HS-5 (cell line): Measurements from ENCODE around the gene GPR137.
A peak's percentile ranks its signal among the peaks of the same experiment; 100 is the strongest.
"Not testable (repeated sequence)": the region's sequence is repeated elsewhere in the genome, so short reads cannot be mapped to it uniquely, and the experiment has no call there.

Experiments used
- DNase-seq: peaks from one replicate; pipeline ENCODE4 v3.0.0-alpha.2; 2012; ENCODE audit warnings: low read depth

GPR137 gene

GRCh38 chr11:64284962-64285884, at the start of gene GPR137:
GPR137 (plus strand) TSS chr11:64285848; CDS start chr11:64286525, 677 bp downstream.
- peak; percentile 36 for DNase-seq

- DNase-seq, result no peak
These were observed 48.1 kb upstream of the GPR137 start for GRCh38 chr11:64237484-64237951.

DNA sequence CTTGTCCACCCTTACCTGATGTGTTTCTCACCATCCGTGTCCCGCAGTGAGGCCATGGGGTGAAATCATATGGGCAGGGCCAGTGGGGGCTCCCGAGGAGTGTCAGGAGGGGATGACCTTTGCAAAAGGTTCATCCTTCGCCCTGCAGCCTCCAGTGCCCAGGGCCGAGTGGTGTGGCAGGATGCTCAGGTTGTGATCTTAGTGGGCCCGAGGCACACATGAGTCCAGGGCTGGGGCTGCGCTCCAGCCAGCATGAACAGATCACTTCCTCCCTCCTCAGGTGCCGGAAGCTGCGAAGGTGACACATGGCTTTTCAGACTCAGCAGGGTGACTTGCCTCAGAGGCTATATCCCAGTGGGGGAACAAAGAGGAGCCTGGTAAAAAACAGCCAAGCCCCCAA, 47.6 kb upstream of the GPR137 start:
- no peak for DNase-seq

DNA sequence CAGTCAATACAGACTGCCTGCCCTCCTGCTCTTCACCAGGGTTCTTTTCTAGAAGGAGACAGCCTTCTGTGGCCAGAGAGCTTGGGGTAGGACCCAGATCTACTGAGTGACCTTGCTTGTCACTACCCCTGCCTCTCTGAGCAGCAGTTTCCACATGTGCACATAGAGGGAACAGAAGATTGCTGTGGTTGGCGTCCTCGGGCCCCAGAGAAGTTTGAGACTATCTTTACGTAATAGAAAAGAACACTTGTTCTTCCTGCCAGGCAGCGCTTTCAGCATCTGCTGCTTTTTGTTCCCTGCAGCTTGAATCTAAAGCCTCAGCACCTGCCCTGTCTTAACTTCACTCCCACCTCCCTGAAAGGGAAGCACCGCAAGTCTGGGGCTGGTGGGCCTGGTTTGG, 46.6 kb upstream of the GPR137 start:
- DNase-seq, result no peak

- no peak for DNase-seq
These were observed 45.8 kb upstream of the GPR137 start for GRCh38 chr11:64239662-64240434.

DNA sequence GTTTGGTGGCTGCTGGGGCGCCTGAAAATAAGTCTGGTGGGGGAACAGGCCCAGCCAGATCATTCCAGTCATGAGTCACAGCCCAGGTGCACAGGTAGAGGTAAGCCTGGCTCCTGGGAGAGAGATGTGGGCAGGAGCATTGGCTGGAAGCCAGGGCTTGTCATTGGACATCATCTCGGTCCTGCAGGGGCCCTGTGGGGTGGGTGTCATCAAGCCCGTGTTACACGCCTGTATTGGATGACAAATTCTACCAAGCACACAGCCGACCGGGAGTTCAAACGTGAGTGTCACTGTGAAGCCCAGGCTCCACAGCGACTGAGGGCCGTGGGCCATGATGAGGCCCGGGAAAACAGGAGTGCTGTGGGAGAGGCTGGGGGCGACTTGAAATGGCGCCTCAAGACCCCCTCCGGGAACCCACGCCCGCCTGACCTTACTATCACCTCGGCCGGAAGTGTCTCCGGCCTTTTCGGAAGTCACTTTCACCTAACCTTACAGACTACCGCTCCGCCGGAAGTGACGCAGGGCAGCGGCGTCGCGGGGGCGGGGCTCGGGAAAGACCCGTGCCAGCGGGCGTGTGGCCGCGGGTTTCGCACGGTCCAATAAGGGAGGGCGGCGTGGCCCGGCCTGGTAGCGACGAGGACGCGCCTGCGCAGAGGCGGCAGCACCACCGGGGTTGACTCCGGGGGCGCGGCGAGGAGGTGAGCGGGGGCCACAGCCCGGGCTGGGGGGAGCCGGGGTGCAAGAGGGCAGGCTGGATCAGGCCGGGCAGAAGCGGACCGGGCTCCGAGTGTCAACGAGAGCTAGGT, 45.0 kb upstream of the GPR137 start, which contains the start of gene FKBP2:
Gene FKBP2 (plus strand): TSS at position 661 of the 806 bp plus-strand sequence. CDS start 1,293 bp downstream, outside the sequence.
- DNase-seq, result peak; percentile 79

DNA sequence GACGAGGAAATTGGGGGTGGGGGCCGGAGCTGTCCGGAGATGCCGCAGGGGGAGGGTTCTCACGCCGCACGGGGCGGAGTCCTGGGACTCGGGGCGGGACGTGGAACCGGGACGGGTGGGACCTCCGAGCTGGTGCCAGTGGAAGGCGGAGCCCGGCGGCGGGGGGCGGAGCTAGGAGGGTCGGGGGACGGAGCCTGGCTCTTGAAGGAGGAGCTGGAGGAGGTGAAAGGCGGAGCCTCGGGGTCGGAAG, 44.5 kb upstream of the GPR137 start:
- no peak for DNase-seq

DNA sequence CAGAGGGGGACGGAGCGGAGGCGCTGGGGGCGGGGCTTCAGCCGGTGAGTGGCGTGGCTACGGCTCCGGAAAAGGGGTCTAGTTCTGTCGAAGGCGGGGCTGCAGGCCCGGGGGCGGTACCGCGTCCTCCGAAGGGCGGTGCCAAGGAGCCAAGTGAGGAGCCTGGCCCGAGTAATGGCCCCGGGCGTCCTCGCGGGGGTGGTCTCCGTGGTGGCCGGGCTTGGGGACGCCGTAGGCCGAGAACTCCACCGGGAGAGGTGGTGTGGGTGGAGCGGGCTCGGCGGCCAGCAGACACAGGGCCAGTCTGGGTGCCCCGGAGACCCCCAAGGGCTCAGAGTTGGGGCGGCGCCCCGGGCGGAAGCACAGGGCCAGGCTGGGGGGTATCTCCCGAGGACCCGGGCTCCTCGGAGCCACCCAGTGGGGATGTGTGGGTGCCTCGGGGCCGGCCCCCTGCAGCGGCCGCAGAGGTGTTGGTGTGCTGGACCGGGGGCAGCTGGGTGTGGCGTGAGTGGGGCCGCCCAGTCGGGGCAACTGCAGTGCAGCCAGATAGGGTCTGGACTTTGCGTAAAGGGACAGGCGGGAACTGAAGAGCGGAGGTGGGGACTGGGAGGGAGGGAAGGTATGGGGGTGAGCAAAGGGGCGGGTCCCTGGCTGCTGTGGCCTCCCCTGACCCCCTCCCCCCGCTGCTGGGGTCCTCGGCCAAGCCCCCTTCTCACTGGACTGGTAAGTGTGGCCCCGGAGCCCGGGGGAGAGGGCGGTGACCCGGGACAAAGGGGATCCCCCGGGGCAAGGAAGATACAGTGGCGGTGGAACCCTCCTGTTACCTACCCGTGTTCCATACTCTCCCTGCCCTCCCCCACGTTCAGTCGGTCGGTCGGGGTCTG, 43.9 kb upstream of the GPR137 start:
- peak; percentile 96 for DNase-seq

DNA sequence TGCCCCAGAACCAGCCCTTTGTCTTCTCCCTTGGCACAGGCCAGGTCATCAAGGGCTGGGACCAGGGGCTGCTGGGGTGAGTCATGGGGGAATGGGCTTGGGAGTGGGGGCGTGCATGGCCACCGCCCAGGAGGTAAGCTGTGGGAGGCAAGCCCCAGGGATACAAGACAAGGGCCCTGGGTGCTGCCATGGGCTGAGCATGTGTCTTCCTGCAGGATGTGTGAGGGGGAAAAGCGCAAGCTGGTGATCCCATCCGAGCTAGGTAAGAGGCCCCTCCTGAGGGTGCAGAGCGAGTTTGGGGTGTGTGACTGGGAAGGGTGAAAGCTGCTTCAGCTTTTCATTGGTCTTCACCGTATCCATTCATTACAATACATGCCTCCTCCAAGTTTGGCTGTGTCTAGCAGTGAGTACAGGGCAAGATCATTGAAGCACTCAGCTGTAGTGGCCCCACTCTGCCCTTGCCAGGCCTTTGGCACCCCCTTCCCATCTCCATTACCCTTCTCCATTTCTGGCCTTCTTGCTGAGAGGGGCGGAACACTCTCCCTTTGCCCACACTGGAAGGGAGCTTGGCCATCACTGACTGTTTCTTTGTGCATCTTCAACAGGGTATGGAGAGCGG, 42.3 kb upstream of the GPR137 start:
- DNase-seq, result no peak

GRCh38 chr11:64244107-64244506, 41.5 kb upstream of the GPR137 start:
- no peak for DNase-seq

DNA sequence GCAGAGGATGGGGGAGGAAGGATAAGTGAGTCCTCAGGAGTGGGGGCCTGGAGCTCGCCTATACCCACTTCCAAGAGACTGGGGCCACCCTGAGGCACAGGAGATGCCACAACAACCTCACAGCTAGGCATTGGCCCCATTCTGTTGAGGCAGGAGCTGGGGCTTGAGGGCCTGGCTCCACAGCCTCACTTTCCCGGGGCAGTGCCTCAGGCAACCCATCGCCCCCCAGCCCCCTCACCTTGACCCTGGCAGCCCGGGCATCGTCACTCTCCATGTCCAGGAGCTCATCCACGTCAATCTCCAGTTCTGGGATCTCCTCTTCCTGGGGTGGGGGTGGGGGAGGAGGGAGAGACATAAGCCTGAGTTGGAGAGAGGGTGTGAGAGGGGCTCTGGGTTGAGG, 40.7 kb upstream of the GPR137 start:
- DNase-seq, result no peak

- no peak for DNase-seq
These were observed 40.2 kb upstream of the GPR137 start for GRCh38 chr11:64245401-64245796.

DNA sequence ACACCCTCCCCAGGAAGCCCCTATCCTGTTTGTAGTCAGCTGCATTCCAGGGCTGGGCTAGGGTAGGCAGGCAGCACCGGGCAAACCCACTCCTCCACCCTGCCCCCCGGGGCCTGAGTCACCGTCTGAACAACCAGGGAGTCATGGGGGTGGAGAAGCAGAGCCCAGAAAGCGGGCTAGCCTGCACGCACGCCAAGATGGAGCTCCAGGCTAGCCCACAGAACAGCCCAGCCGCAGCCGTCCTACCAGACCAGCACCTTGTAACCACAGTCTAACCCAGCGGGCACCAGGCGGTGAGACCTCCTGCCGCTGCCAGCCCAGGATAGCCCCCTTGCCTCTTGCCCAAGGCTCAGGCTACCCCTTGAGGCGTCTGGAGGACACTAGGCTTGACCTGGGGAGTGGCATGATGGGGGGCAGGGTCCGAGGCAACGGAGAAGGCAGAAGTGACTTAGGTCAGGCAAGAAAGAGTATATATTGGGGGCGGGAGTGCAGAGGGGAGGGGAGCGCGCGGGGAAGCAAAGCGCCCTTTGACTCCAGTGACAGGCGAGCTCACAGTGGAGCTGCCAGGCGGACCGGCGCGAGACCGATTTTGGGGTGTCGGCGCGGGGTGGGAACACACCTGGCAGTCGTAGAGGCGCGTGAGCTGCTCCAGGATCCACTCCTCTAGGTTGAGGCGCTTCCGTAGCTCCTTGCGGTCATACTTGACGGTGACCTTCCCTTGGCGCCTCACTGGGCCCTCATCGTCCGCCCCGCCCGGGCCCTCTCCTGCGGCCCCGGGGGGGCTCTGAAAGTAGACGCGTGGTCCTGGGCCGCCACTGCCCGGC, 39.6 kb upstream of the GPR137 start:
- peak; percentile 70 for DNase-seq

DNA sequence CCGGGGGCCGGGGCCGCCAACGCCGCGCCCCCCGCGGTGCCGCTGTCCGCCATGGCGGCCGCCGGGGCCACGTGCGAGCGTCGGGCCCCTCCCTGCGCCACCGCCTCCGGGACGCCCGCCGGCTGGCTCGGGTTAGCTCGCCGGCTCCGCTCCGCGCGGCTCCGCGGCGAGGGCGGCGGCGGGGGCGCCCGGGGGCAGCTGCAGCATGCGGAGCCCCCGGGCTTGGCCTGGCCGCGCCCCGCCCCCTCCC, 39.1 kb upstream of the GPR137 start:
- not testable (repeated sequence) for DNase-seq

DNA sequence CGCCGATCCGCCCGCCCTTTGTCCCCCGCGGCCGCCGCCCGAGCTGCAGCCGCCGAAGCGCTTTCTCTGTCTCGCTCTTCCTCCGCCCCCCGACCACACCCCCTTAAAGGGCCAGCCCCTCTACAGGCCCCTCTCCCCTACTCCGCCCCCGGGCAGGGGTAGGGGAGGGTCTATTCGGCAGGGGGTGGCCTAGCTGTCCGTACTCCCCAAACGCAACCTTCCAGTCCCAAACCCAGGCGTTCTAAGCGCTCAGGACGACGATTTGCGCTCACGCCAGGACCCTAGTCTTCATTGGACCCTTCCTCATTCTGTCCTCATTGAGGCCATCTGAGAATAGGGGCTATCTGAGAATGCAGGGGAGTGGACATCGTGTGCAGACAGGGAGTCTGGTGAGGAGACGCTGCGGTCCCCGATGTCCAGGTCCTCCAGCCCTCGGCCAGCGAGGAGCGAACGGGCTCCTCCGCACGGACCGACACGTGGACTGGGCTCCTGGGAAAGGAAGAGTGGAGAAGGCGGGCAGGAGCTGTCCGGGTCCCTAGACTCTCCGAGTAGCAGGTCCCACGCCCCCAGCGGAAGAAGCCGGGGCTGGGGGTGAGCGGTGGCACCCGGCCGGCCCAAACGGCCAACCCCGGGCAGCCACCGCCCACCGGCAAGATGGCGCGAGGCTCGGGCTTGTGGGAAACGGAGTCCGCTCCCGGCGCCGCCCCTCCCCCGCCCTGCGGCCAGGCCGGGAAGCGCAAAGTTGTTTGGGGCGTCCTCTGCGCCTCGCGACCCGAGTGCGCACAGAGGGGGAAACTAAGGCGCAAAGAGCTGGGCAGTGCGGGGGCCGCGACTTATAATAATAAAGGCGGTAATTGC, 38.5 kb upstream of the GPR137 start, which contains the start of gene PPP1R14B:
Gene PPP1R14B (minus strand): TSS at position 73 of the 858 bp plus-strand sequence. CDS start 270 bp downstream, outside the sequence.
- DNase-seq, result no peak

- DNase-seq, result no peak
These were observed 37.7 kb upstream of the GPR137 start for GRCh38 chr11:64247729-64248531.

- DNase-seq, result no peak
These were observed 37.1 kb upstream of the GPR137 start for GRCh38 chr11:64248578-64248977.

GRCh38 chr11:64249038-64249437, 36.6 kb upstream of the GPR137 start:
- DNase-seq, result no peak
